Activated CD8-positive, alpha-beta T cell treated with anti-CD3 and anti-CD28 coated beads for 36 hours (primary cell): ENCODE results near the gene MTTP. TPM values are rescaled to one million over a fixed set of nuclear protein-coding genes. Genes with fewer than 3 reads are reported as not detected.

ENCODE experiments used
- ATAC-seq: fragments of 200-7000 bp; cut with Tn5 transposase; one replicate; pipeline ENCODE4 v1.10.0; 2021; ENCODE audit warnings: mild to moderate bottlenecking, moderate library complexity
- CTCF ChIA-PET: fragments of 350-600 bp; sonication (Branson Sonifier 250); formaldehyde crosslinking; loops from one replicate; lab custom pipeline; 2021; ENCODE audit warnings: antibody characterized with exemption; lab: Charles Lee
- POLR2A ChIA-PET: fragments of 350-600 bp; sonication (Branson Sonifier 250); formaldehyde crosslinking; loops from one replicate; lab custom pipeline; 2021; ENCODE audit warnings: antibody characterized with exemption; lab: Charles Lee
- DNase-seq: peaks from one replicate; pipeline ENCODE4 v3.0.0-alpha.2; 2020
- H3K27ac Mint-ChIP-seq: one replicate; pipeline ENCODE4 v1.8.0; 2021; ENCODE audit warnings: mild to moderate bottlenecking, mixed read lengths
- H3K27me3 Mint-ChIP-seq: one replicate; pipeline ENCODE4 v1.8.0; 2021; ENCODE audit warnings: mixed read lengths
- H3K36me3 Mint-ChIP-seq: one replicate; pipeline ENCODE4 v1.8.0; 2021; ENCODE audit warnings: low read depth, mixed read lengths
- H3K4me1 Mint-ChIP-seq: one replicate; pipeline ENCODE4 v1.8.0; 2021; ENCODE audit warnings: low read depth, mixed read lengths
- H3K4me3 Mint-ChIP-seq: one replicate; pipeline ENCODE4 v1.8.0; 2021; ENCODE audit warnings: mild to moderate bottlenecking, moderate library complexity, mixed read lengths
- H3K9me3 Mint-ChIP-seq: one replicate; pipeline ENCODE4 v1.8.0; 2021; ENCODE audit warnings: mixed read lengths
- intact Hi-C: fragments of 100-400 bp; cut with micrococcal nuclease; formaldehyde crosslinking; loops from one replicate; pipeline ENCODE4 v1.10.0; 2022
- total RNA-seq, 2 experiments: library from RNA; stranded (reverse); gene quantifications; one replicate each; pipeline ENCODE4 v1.2.3, GENCODE V29; 2021
- TF ChIP-seq, protein P1 (sequence below): fragments of 200-600 bp; IDR thresholded peaks from one replicate; pipeline ENCODE4 v1.8.0; 2022; ENCODE audit warnings: antibody characterized with exemption, mild to moderate bottlenecking

The MTTP gene
- total RNA-seq, 2 experiments from 2014 or later = 0.45 to 0.59 TPM

DNA sequence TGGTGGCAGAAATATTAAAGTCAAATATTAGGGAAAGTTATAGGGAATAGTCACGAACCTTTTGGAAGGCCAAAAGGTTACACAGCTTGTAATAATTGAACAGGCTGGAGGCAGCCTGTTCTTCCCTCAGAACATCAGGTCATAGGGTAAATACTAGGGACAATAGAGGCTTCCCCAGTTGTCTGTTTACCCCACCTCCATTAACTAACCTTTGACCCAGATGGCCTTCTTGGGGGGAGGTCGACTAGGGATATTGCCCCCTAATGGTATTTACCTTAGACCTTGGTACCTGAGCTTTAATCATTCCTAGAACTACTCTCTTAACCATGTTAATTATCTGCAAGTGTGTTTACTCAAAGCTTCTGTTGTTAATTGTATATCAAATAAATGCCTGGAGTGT lies 37.8 kb upstream of the MTTP start:
- CTCF ChIA-PET = no interaction called here
- TF ChIP-seq, protein P1, sequence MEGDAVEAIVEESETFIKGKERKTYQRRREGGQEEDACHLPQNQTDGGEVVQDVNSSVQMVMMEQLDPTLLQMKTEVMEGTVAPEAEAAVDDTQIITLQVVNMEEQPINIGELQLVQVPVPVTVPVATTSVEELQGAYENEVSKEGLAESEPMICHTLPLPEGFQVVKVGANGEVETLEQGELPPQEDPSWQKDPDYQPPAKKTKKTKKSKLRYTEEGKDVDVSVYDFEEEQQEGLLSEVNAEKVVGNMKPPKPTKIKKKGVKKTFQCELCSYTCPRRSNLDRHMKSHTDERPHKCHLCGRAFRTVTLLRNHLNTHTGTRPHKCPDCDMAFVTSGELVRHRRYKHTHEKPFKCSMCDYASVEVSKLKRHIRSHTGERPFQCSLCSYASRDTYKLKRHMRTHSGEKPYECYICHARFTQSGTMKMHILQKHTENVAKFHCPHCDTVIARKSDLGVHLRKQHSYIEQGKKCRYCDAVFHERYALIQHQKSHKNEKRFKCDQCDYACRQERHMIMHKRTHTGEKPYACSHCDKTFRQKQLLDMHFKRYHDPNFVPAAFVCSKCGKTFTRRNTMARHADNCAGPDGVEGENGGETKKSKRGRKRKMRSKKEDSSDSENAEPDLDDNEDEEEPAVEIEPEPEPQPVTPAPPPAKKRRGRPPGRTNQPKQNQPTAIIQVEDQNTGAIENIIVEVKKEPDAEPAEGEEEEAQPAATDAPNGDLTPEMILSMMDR = no peak
- intact Hi-C loops = no loop called here
- H3K27me3 Mint-ChIP-seq = peaks cover 7% of the 10 kb centered on the region
- H3K9me3 Mint-ChIP-seq = no peaks in the 10 kb centered on the region
- H3K4me3 Mint-ChIP-seq = no peak overlapping the region
- POLR2A ChIA-PET = no interaction called here
- no peaks in the 10 kb centered on the region for H3K4me1 Mint-ChIP-seq
- ATAC-seq = no peak
- no peak overlapping the region for H3K27ac Mint-ChIP-seq
- H3K36me3 Mint-ChIP-seq = no peaks in the 10 kb centered on the region
- no peak for DNase-seq

DNA sequence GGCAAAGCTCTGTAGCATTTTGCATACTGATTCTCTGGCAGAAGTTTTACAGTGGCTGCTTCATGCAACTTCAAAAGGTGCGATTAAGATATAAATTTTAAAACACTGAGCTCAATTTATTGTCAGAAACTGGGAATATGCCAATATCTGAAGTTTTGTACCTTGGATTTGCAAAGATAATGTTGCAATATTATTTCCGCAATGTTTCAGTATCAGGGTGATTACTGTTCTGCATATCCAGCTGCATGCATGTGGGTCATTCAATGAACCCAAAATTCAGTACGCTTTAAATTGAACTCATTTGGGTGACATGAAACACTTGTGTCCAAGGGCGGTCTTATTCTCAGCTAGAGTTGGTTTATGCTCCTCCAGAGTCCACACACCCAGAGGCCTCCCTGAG lies 37.0 kb upstream of the MTTP start:
- CTCF ChIA-PET = interaction anchor here (1.1 kb wide), 2 partner anchors 8 to 75 kb away, joined by 3 to 4 read pairs; no protein-coding TSS in a partner anchor
- intact Hi-C loops = no loop called here

DNA sequence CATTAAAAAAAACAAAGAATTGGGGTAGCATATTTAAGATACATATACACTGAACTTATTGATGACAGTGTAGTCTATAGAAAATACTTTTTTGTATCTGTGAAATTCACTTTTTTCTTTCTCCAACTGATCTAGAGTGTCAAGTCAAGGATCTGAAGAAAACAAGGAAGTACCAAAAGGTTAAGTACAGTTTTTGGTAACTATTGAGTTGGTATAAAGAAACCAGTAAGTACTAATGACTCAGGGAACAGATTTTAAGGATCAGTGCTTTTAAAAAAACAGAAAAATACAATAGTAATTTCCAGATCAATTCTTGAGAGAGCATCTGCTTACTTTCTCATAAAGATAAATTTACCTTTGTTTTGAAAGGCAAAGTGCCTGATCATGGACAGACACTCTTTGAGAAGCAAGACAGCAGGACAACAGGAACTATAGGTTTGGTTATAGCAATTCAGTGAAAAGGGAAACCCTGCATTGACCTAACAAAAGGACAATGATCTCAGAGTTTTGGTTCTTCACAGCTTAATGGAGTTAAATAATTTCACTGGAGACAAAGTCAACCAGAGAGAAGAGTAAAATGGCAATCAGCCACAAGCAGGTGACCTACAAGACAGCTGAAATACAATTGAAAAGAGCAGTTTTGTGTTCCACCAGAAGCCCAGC lies 34.2 kb upstream of the MTTP start:
- Mint-ChIP-seq H3K9me3 (peaks cover 11% of the 10 kb centered on the region), H3K27me3 (no peaks in the 10 kb centered on the region), H3K27ac (no peak overlapping the region), H3K4me1 (no peaks in the 10 kb centered on the region), H3K4me3 (no peak overlapping the region), H3K36me3 (no peaks in the 10 kb centered on the region)
- intact Hi-C loops = no loop called here
- ChIA-PET POLR2A (no interaction called here), CTCF (no interaction called here)
- TF ChIP-seq, protein P1 = no peak
- DNase-seq (no peak), ATAC-seq (no peak)

More for the DNA sequence above, 37.0 kb upstream of the MTTP start:
- ATAC-seq = no peak
- no peak for DNase-seq
- Mint-ChIP-seq H3K4me1 (no peaks in the 10 kb centered on the region), H3K36me3 (no peaks in the 10 kb centered on the region), H3K27ac (no peak overlapping the region), H3K27me3 (peaks cover 4% of the 10 kb centered on the region), H3K4me3 (no peak overlapping the region), H3K9me3 (no peaks in the 10 kb centered on the region)
- POLR2A ChIA-PET = interaction anchor here (0.9 kb wide), 1 partner anchor 16 kb away, joined by 3 read pairs; no protein-coding TSS in a partner anchor
- TF ChIP-seq, protein P1 = no peak

DNA sequence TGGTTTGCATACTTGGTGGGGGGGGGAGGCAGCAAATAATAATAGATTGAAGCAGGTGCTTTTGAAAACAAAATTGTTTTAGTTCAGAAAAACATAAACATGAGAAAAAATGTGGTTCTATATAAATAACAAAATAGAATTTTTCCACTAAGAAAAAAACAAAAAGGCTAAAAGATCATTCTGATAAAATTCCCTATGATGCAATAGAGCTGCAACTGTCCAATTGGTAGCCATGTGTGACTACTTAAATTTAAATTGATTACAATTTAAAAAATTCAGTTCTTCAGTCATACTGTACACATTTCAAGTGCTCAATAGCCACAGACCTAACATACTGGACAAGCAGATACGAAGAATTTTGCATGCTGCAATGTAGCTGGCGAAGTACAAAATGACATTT lies 21.8 kb upstream of the MTTP start:
- intact Hi-C loops = no loop called here
- Mint-ChIP-seq H3K36me3 (peaks cover 7% of the 10 kb centered on the region), H3K27me3 (no peaks in the 10 kb centered on the region), H3K9me3 (no peaks in the 10 kb centered on the region), H3K4me3 (no peak overlapping the region), H3K4me1 (no peaks in the 10 kb centered on the region), H3K27ac (no peak overlapping the region)
- ChIA-PET CTCF (interaction anchor here (1.6 kb wide), 1 partner anchor 90 kb away, joined by 5 read pairs; no protein-coding TSS in a partner anchor), POLR2A (no interaction called here)
- ATAC-seq = no peak
- TF ChIP-seq, protein P1 = no peak
- DNase-seq = no peak
